ENCODE results near the gene DUS2.

DUS2 gene

GRCh38 chr16:68077866-68078700, 55.0 kb downstream of the DUS2 start:
- DNase-seq (ENCODE audit: low read depth in 2 of 2), result no peak

- no peak for DNase-seq (ENCODE audit: low read depth in 2 of 2)
These were observed 55.8 kb downstream of the DUS2 start for GRCh38 chr16:68078701-68079375.

- DNase-seq (ENCODE audit: low read depth in 2 of 2), result no peak
These were observed 56.2 kb downstream of the DUS2 start for GRCh38 chr16:68079376-68079625.

- DNase-seq (ENCODE audit: low read depth in 2 of 2), result peak; percentile 56 to 60
These were observed 56.7 kb downstream of the DUS2 start for GRCh38 chr16:68079626-68080344.

- no peak for DNase-seq (ENCODE audit: low read depth in 2 of 2)
These were observed 59.0 kb downstream of the DUS2 start for GRCh38 chr16:68081861-68082628.

- no peak for DNase-seq (ENCODE audit: low read depth in 2 of 2)
These were observed 59.6 kb downstream of the DUS2 start for GRCh38 chr16:68082629-68083238.

- DNase-seq (ENCODE audit: low read depth in 2 of 2), result no peak
These were observed 60.2 kb downstream of the DUS2 start for GRCh38 chr16:68083239-68083781.

- DNase-seq (ENCODE audit: low read depth in 2 of 2), result no peak
These were observed 60.9 kb downstream of the DUS2 start for GRCh38 chr16:68083861-68084503.

GRCh38 chr16:68084504-68085258, 61.6 kb downstream of the DUS2 start:
- DNase-seq (ENCODE audit: low read depth in 2 of 2), result peak; percentile 67 to 80

GRCh38 chr16:68085259-68086071, 62.4 kb downstream of the DUS2 start, which contains the start of gene NFATC3:
Gene NFATC3, plus strand, starts transcription at chr16:68085370. Its CDS starts 312 bp downstream, at chr16:68085682.
- DNase-seq (ENCODE audit: low read depth in 2 of 2), result peak; percentile 98 to 99

- no peak for DNase-seq (ENCODE audit: low read depth in 2 of 2)
These were observed 63.3 kb downstream of the DUS2 start for GRCh38 chr16:68086336-68086841.

- no peak for DNase-seq (ENCODE audit: low read depth in 2 of 2)
These were observed 63.8 kb downstream of the DUS2 start for GRCh38 chr16:68086860-68087268.

GRCh38 chr16:68087688-68088087, 64.6 kb downstream of the DUS2 start:
- DNase-seq (ENCODE audit: low read depth in 2 of 2), result no peak

- no peak for DNase-seq (ENCODE audit: low read depth in 2 of 2)
These were observed 65.3 kb downstream of the DUS2 start for GRCh38 chr16:68088130-68088972.

GRCh38 chr16:68089067-68089466, 66.0 kb downstream of the DUS2 start:
- no peak for DNase-seq (ENCODE audit: low read depth in 2 of 2)

- no peak for DNase-seq (ENCODE audit: low read depth in 2 of 2)
These were observed 67.0 kb downstream of the DUS2 start for GRCh38 chr16:68090130-68090529.

GRCh38 chr16:68090533-68090932, 67.4 kb downstream of the DUS2 start:
- no peak for DNase-seq (ENCODE audit: low read depth in 2 of 2)
